HepG2 (cell line): Measurements from ENCODE around the gene BCL2L1. TPM values are rescaled to one million over a fixed set of nuclear protein-coding genes. Genes with fewer than 3 reads are reported as not detected.

ENCODE experiments used
- ATAC-seq: fragments of 200-7000 bp; cut with Tn5 transposase; 3 replicates; pipeline ENCODE4 v1.9.1; 2020; ENCODE audit warnings: mild to moderate bottlenecking, moderate library complexity
- BruUV-seq: library from RNA; stranded (reverse); fragments of 400-500 nt; replicated peaks from 2 replicates; lab custom pipeline; 2021; lab: Mats Ljungman, UMichigan
- CTCF ChIA-PET: fragments of 300-600 bp; formaldehyde crosslinking; extraction: SDS; loops from one replicate; lab custom pipeline; 2021; ENCODE audit warnings: low total read pairs, inconsistent platforms, low intra/inter-chr PET ratio; lab: Yijun Ruan, JAX
- POLR2A ChIA-PET: fragments of 350-600 bp; sonication (Branson Sonifier 250); formaldehyde crosslinking; loops from one replicate; lab custom pipeline; 2020; ENCODE audit warnings: antibody characterized with exemption, inconsistent platforms; lab: Yijun Ruan, JAX
- DNase-seq: peaks from one replicate; pipeline ENCODE4 v3.0.0-alpha.2; 2015; ENCODE audit warnings: low spot score
- FAIRE-seq: peaks from 3 replicates; lab custom pipeline; 2011; peaks lifted over from hg19 to GRCh38; lab: Jason Lieb, UNC
- H2AFZ ChIP-seq: one replicate; pipeline ENCODE4 v1.6.1; 2011; ENCODE audit warnings: low read length, inconsistent platforms
- H3K27ac ChIP-seq: fragments of 300-600 bp; 3 replicates; pipeline ENCODE4 v1.8.0; 2011; ENCODE audit warnings: mixed run types, mild to moderate bottlenecking, mixed read lengths, low read length, inconsistent platforms; ENCODE audit not compliant: insufficient read depth; ENCODE audit errors: extremely low read length
- H3K27me3 ChIP-seq, 2 experiments: fragments of 200-600 bp in 1 of 2; 2 replicates in 1 of 2; 3 replicates in 1 of 2; pipeline versions ENCODE4 v1.6.0 to v1.8.0; 2011; ENCODE audit warnings: low read length in 2 of 2, mild to moderate bottlenecking in 2 of 2, moderate library complexity in 2 of 2, inconsistent platforms in 1 of 2; ENCODE audit not compliant: insufficient read depth in 2 of 2, control insufficient read depth in 1 of 2
- H3K36me3 ChIP-seq, 2 experiments: fragments of 200-600 bp in 1 of 2; replicated peaks in 1 of 2; 2 replicates in 1 of 2; 3 replicates in 1 of 2; pipeline versions ENCODE4 v1.5.1 to v1.8.0; 2011; ENCODE audit warnings: low read length in 2 of 2, inconsistent platforms in 1 of 2; ENCODE audit not compliant: insufficient read depth in 2 of 2, control insufficient read depth in 1 of 2
- H3K4me1 ChIP-seq: 2 replicates; pipeline ENCODE4 v1.5.1; 2012; ENCODE audit warnings: low read length, inconsistent platforms; ENCODE audit not compliant: insufficient read depth
- H3K4me2 ChIP-seq: 2 replicates; pipeline ENCODE4 v1.6.0; 2011; ENCODE audit warnings: low read depth, low read length, inconsistent platforms
- H3K4me3 ChIP-seq, 3 experiments: fragments of 200-600 bp in 1 of 3; sonication (generic), shearing (Covaris generic) in 1 of 3; replicated peaks in 1 of 3; 2 replicates each; pipeline ENCODE4 v1.5.1; 2011 to 2016; ENCODE audit warnings: low read length in 3 of 3, inconsistent platforms in 2 of 3, low read depth in 2 of 3, mild to moderate bottlenecking in 2 of 3, control low read depth in 1 of 3, mixed read lengths in 1 of 3; ENCODE audit not compliant: insufficient read depth in 1 of 3
- H3K79me2 ChIP-seq: one replicate; pipeline ENCODE4 v1.6.1; 2011; ENCODE audit warnings: low read length, inconsistent platforms; ENCODE audit not compliant: insufficient read depth
- H3K9ac ChIP-seq: 2 replicates; pipeline ENCODE4 v1.6.0; 2011; ENCODE audit warnings: mild to moderate bottlenecking, low read depth, low read length, inconsistent platforms; ENCODE audit not compliant: insufficient read depth
- H3K9me3 ChIP-seq: 2 replicates; pipeline ENCODE4 v1.5.1; 2012; ENCODE audit warnings: mild to moderate bottlenecking, low read length
- H4K20me1 ChIP-seq: 2 replicates; pipeline ENCODE4 v1.6.0; 2011; ENCODE audit warnings: inconsistent platforms, mild to moderate bottlenecking, low read length, moderate library complexity; ENCODE audit not compliant: insufficient read depth
- HBP1 ChIP-seq: IDR thresholded peaks from 2 replicates; pipeline ENCODE4 v1.6.1; 2016; ENCODE audit warnings: low read depth, control low read depth
- MLLT10 ChIP-seq: sonication (generic); formaldehyde crosslinking; IDR thresholded peaks from 2 replicates; pipeline ENCODE4 v1.4.0; 2020; ENCODE audit warnings: missing genetic modification reagents
- SUZ12 ChIP-seq: fragments of 150-350 bp; IDR thresholded peaks from 2 replicates; pipeline ENCODE4 v1.6.1; 2014; ENCODE audit warnings: low read depth, low read length
- ZNF207 ChIP-seq: fragments of 450-650 bp; IDR thresholded peaks from 2 replicates; pipeline ENCODE4 v1.6.1; 2016; ENCODE audit warnings: antibody characterized with exemption, borderline replicate concordance
- ZNF580 ChIP-seq: IDR thresholded peaks from 2 replicates; pipeline ENCODE4 v1.6.1; 2016; ENCODE audit warnings: low read depth, borderline replicate concordance
- ZNF639 ChIP-seq: conservative IDR thresholded peaks from 2 replicates; pipeline ENCODE4 v1.6.1; 2018; ENCODE audit warnings: missing genetic modification reagents
- WGBS: methylation state at CpG from one replicate; pipeline ENCODE4 v1.1.6; 2017; ENCODE audit warnings: low lambda C conversion rate; 5-methylcytosine and 5-hydroxymethylcytosine counted together
- in situ Hi-C: cut with HindIII; loops from 2 replicates; pipeline ENCODE4 v1.10.0; 2017; ENCODE audit warnings: low pct_unique_long_range_greater_than_20kb; ENCODE audit not compliant: extremely low pct_ligation_motif_present
- intact Hi-C: fragments of 100-400 bp; cut with micrococcal nuclease; formaldehyde crosslinking; loops from one replicate; pipeline ENCODE4 v1.10.0; 2022; ENCODE audit not compliant: unreplicated experiment
- polyA plus RNA-seq, 8 experiments: library from polyadenylated mRNA; depleted of rRNA in 3 of 8; stranded (reverse) in 7 of 8; unstranded in 1 of 8; fragments of >200 nt; fragmentation: Illumina TruSeq in 4 of 8; extraction: Trizol in 4 of 8; gene quantifications; 2 replicates each; pipeline versions ENCODE4 v1.2.1 to v1.2.3, GENCODE V29; 2011 to 2016; ENCODE audit warnings: low read depth in 4 of 8, missing spikeins in 1 of 8, mixed read lengths in 1 of 8; ENCODE audit not compliant: insufficient read depth in 1 of 8
- total RNA-seq, 5 experiments: library from RNA; depleted of rRNA; stranded (reverse); fragments of >200 nt; fragmentation: Illumina TruSeq; extraction: Trizol; gene quantifications; 2 replicates each; pipeline ENCODE4 v1.2.3, GENCODE V29; 2016; ENCODE audit warnings: low read depth in 1 of 5

Gene BCL2L1
- total and polyA plus RNA-seq, 2 of the 13 experiments (the other 11 are each of a cell fraction or from before 2014, with no cell fraction given) = 164 to 258 TPM

GRCh38 chr20:31661625-31662371 is 60.9 kb downstream of the BCL2L1 start (continued):
- no peak for TF ChIP-seq ZNF639 (CRISPR knock-in tag)
- no peak for TF ChIP-seq MLLT10 (CRISPR knock-in tag)
- peak; percentile 78; the same call in 1 of the 2 replicates for TF ChIP-seq ZNF580
- no peak for TF ChIP-seq SUZ12

- H3K4me1 ChIP-seq = no peaks in the 10 kb centered on the region
- intact Hi-C loops (no loop called here), in situ Hi-C loops (no loop called here)
- DNase-seq (no peak), FAIRE-seq (no peak), ATAC-seq (peak; percentile 22)
- TF ChIP-seq ZNF207 (0 out of 2 replicates have a peak, but pooled peaks have one; percentile 38), HBP1 (CRISPR knock-in tag) (no peak)
- no peaks in the 10 kb centered on the region for H4K20me1 ChIP-seq
- CTCF ChIA-PET = no interaction called here
- no peak overlapping the region for H3K4me3 ChIP-seq
- POLR2A ChIA-PET = interaction anchor here (16.2 kb wide), 1 partner anchor 55 kb away, joined by 1981 read pairs; the partner anchor contains the start of gene BCL2L1
- no peak overlapping the region for H2AFZ ChIP-seq
- no peak overlapping the region for H3K9ac ChIP-seq
- no peak overlapping the region; the same call in 1 of the 2 replicates for H3K4me2 ChIP-seq
- no peaks in the 10 kb centered on the region for H3K79me2 ChIP-seq
- no peaks in the 10 kb centered on the region for H3K36me3 ChIP-seq
- H3K27me3 ChIP-seq = 0 out of 5 replicates have a peak, but pooled peaks cover 0 to 7% of the 10 kb centered on the region in 2 experiments
- no peak overlapping the region for H3K27ac ChIP-seq
- 27% methylated on average over 5 of the region's 5 CpGs for WGBS
- no peaks in the 10 kb centered on the region for H3K9me3 ChIP-seq
- no TSS peak for BruUV-seq
Observed at GRCh38 chr20:31654534-31654933, 68.1 kb downstream of the BCL2L1 start.
